GM18511 (cell line): ENCODE data around the gene VTCN1.
"Not testable (repeated sequence)": the region's sequence is repeated elsewhere in the genome, so short reads cannot be mapped to it uniquely, and the experiment has no call there.

Experiments used
- ATAC-seq: cut with Tn5 transposase; IDR thresholded peaks from one replicate; pipeline ENCODE4 v1.9.1; 2021; ENCODE audit warnings: mild to moderate bottlenecking, moderate library complexity; ENCODE audit not compliant: unreplicated experiment

The VTCN1 gene

GRCh38 chr1:117169871-117170596, 40.7 kb downstream of the VTCN1 start:
- ATAC-seq = no peak

GRCh38 chr1:117167402-117167801, 43.3 kb downstream of the VTCN1 start:
- ATAC-seq = no peak

DNA sequence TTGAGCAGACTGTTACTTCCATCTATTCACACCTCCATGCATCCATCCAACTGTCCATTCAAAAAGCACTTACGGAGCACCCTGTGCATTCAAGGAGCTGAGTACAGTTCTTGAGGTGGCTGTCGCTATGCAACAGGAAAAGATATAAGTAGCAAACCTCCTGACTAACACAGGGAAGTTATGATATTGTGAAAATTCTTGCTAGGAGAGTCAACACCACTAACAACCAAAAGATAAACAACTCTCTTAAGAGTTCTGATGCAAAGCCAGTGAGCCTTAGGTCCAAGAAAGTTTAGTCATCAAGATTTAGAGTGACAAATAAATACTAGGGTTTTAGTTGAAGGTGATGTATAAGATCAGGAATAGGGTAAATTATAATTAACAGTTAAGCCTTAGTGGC, 44.7 kb downstream of the VTCN1 start:
- no peak for ATAC-seq

DNA sequence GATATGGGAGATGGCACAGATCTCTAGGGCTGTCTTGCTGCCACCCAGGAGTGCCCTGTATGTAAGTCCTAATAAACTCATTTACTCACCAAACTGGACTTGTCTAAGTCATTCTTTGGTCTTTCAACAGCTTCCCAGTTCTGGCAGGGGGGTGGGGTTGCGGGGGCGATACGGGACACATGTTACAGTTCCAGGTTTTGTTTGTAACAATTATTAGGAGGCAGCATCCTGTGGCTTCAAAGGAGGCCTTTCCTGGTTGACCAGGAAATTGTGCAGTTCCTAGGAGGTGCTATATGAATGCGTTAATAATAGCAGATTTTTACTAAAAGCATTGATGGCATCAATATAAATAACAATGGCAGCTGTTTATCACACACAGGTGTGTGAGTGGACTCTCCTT, 46.5 kb downstream of the VTCN1 start:
- ATAC-seq = no peak

DNA sequence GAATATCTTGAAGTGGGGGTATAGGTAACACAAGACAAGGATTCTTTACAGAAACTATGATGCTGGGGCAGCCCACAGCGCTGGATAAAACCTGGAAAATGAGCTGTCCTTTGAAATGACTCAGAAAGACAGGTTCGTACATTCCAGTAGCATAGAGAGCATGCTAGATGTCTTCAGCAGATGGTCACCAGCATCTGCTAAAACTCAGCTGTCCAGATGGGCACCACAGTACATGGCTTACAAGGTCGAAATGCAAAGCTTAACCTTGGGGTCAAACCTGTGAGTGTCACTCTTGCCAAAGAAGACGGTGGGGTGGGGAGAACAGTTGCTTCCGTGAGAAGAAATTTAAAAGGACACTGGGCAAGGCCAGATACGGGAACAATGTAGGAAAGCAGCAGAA, 47.9 kb downstream of the VTCN1 start:
- ATAC-seq = no peak

GRCh38 chr1:117161887-117162286, 48.8 kb downstream of the VTCN1 start:
- no peak for ATAC-seq

- ATAC-seq = not testable (repeated sequence)
Observed at GRCh38 chr1:117151305-117151704, 59.4 kb downstream of the VTCN1 start.

DNA sequence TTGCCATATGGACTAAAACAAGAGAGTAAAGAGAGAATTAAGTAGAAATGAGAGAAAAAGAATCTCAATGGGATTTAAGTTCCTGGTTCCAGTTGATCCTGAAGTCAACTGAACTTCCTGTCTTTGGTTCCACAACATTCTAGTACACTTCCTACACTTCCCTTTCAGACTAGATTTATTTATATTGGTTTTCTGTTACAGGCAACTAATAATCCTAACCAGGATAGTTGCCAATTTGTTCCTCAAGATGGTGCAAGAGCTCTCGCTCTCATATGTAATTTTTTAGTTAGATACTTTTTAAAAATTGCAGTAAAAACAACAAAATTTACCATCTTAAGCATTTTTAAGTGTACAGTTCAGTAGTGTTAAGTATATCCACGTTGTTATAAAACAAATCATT, 60.4 kb downstream of the VTCN1 start:
- no peak for ATAC-seq

DNA sequence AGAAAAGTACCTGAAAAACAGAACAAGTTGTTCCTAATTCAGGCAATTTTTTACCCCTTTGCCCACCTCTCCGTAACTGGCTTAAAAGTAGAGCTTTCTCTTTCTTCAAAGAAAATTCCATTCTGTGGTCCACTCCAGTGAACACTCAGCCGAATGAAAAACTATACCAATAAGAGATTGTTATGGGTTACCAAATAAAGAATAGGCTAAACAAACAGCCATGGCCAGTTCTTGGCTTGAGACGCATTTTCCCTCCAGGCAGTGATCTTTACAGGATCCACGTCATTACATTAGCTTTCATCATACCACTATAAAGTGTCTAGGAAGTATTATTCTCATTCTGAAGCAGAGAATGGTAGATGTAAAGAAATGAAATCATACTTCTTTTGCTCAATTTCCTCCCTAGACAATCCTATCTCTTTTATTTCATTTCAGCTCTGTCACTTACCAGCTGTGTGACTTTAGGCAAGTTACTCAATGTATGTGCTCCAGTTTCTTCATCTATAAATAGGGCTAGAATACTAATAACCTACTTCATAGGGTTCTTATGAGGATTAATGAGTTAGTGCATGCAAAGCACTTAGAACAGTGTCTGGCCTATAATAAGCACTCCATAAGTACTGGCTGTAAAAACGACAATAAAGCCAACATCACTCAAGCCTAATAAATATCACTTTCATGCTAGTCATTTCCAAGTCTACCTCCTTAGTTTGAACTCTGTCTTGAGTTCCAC, 62.7 kb downstream of the VTCN1 start:
- no peak for ATAC-seq

- ATAC-seq = no peak
Observed at GRCh38 chr1:117147341-117147831, 63.3 kb downstream of the VTCN1 start.

GRCh38 chr1:117146575-117147340, 64.0 kb downstream of the VTCN1 start:
- ATAC-seq = no peak

- ATAC-seq = no peak
Observed at GRCh38 chr1:117146072-117146471, 64.7 kb downstream of the VTCN1 start.

GRCh38 chr1:117143871-117144270, 66.9 kb downstream of the VTCN1 start:
- no peak for ATAC-seq

DNA sequence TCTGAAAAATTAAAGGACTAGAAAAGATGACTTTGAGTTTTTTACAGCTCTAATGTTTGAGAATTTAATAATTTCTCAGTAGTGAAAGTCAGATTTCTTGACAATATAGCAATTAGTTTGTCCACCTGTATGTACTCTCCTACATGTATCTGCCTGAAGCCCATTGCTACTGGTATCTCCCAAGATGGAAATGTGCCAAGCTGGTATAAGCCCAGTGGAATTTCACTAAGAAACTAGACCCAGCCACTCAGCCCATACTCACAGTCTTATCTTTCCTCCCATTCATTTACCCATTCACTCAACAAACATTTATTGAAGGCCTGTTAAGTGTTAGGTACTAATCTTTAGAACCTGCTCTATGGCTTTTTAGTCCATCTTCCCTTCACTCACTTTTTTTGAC, 67.6 kb downstream of the VTCN1 start:
- no peak for ATAC-seq

GRCh38 chr1:117142200-117142599, 68.5 kb downstream of the VTCN1 start:
- ATAC-seq = no peak

GRCh38 chr1:117138561-117138960, 72.2 kb downstream of the VTCN1 start:
- ATAC-seq = no peak

DNA sequence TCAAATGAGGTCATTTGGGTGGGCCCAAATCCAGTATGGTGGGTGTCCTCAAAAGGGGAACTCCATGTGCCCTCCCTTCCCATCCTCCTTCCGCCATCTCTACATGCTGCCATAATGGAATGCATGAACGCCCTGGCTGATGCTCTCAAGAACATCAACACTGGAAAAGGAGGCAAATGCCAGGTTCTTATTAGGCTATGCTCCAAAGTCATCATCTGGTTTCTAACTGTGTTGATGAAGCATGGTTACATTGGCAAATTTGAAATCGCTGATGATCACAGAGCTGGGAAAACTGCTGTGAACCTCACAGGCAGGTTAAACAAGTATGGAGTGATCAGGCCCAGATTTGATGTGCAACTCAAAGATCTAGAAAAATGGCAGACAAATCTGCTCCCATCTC, 72.6 kb downstream of the VTCN1 start:
- no peak for ATAC-seq

- ATAC-seq = no peak
Observed at GRCh38 chr1:117137281-117137855, 73.4 kb downstream of the VTCN1 start.

DNA sequence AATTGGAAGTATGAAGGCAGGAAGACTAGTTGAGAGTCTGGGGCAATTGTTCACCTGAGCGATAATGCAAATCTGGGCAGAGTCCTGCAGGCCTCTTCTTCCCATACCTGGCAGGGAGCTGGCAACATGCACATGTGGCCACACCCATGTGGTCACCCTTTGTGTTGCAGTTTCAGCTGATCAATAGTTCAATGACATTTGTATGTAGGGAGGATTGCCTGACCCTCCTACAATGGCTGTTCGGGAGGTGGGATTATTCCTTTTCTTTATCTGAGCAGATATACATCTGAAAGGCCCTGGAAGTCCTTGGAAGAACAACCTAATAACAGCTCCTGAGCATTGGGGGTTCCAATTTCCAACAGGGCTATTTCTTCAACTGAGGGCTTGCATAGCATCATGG, 74.0 kb downstream of the VTCN1 start:
- no peak for ATAC-seq

DNA sequence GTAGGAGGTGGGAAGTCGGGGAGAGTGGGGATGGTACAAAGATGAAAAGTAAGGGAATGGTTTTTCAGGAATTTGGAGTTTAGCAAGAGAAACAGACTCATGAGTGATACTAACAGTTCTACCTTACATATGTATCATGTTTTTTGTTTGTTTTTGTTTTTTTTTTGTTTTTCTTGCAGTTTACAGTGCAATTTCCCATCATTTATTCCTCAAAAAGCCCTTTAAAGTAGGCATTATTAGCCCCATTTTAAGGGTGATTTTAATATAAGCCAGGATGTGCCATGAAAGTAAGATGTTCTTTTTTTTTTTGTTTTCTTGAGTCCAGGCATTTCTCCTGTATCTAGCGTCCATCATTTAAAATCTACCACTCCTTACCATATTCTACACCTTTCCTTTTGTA, 75.4 kb downstream of the VTCN1 start:
- no peak for ATAC-seq

DNA sequence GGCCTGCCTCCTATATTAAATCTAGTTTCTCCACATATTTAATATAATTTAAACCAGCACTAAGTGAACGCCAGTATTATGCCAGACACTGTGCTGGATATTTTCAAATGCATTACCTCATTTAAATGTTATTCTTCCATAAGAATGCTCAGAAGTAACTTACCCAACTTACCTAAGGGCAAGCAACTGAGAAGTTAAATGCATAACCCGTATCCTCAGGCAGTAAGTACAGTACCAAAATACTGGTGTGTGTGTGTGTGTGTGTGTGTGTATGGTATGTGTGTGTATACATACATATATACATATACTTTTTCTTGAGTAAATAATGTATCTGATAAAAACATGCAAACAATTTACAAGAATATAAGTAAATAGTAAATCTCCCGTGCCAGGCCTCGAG, 80.2 kb downstream of the VTCN1 start:
- ATAC-seq = no peak
